ENCODE measurements around the gene BAG5. TPM values are rescaled to one million over a fixed set of nuclear protein-coding genes. Genes with fewer than 3 reads are reported as not detected.
A peak's percentile ranks its signal among the peaks of the same experiment; 100 is the strongest.

BAG5 gene, protein sequence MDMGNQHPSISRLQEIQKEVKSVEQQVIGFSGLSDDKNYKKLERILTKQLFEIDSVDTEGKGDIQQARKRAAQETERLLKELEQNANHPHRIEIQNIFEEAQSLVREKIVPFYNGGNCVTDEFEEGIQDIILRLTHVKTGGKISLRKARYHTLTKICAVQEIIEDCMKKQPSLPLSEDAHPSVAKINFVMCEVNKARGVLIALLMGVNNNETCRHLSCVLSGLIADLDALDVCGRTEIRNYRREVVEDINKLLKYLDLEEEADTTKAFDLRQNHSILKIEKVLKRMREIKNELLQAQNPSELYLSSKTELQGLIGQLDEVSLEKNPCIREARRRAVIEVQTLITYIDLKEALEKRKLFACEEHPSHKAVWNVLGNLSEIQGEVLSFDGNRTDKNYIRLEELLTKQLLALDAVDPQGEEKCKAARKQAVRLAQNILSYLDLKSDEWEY
- total RNA-seq (31.6 and 33.3 TPM in 2 replicates), polyA plus RNA-seq (7.4 and 12.7 TPM in 2 replicates), polyA minus RNA-seq (9.8 and 16.3 TPM in 2 replicates)
- 32.3 TPM for total RNA-seq (2013)

DNA sequence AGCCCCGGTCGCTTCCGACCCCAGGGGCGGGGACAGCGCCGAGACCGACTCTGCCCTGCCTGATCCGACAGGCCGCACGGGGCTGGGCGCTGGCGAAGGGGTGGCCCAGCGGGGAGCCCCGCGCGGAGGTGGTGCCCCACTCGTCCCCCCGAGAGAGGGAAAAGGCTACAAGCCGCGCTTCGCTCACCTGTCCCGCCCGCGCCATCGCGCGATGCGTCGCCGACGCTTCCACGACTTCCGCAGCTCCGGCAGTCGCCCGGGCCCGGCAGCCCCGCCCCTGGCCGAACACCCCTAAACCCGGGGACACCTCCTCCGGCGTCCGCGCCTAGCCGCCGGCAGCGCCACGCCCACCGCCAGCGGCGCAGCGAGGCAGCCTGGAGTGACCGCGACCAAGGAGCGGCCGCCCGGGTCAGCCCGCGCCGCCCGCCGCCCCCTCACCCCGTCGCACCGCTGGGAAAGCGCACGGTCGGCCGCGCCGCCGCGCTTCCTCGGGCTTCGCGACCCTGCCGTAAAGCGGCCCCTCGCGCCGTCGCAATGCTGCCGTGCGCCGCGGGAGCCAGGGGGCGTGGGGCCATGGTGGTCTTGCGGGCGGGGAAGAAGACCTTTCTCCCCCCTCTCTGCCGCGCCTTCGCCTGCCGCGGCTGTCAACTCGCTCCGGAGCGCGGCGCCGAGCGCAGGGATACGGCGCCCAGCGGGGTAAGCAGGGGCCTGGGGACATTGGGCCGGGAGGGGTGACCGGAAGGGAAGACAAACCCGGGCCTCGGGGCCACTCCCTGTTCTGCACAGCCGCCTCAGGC lies at the start of gene BAG5, which contains the start of gene COA8:
BAG5 (minus strand) TSS at position 229 of the 797 bp plus-strand sequence. CDS start 1,493 bp downstream, outside the sequence.
COA8 (plus strand) TSS at position 532 of the 797 bp plus-strand sequence; CDS start at position 574, 42 bp downstream.
- Histone ChIP-seq H3K27me3 (replicated peaks in 1 of 4; ENCODE audit: control extremely low read depth in 1 of 4, control insufficient read depth in 3 of 4, insufficient read depth in 4 of 4, low read length in 3 of 4) (no peaks in the 10 kb centered on the region), H2AFZ (ENCODE audit: insufficient read depth, low read depth, low read length, poor library complexity, severe bottlenecking) (peak within 1 kb of the TSS; percentile 96), H4K20me1 (ENCODE audit: control insufficient read depth, insufficient read depth, low read length, poor library complexity, severe bottlenecking) (peaks cover 62% of the 10 kb centered on the region), H3K4me1 (ENCODE audit: control insufficient read depth in 2 of 2, insufficient read depth in 2 of 2, low read length in 2 of 2) (peaks cover 27 to 30% of the 10 kb centered on the region in 2 donors), H3K36me3 (replicated peaks in 1 of 2; ENCODE audit: control extremely low read depth in 1 of 2, control insufficient read depth in 1 of 2, extremely low read depth in 1 of 2, insufficient read depth in 2 of 2, low read length in 1 of 2) (peaks cover 0 to 28% of the 10 kb centered on the region in 2 experiments), H3K27ac (ENCODE audit: low read length in 2 of 2) (peak within 1 kb of the TSS; percentile 68 to 92), H3K4me3 (ENCODE audit: control extremely low read depth in 1 of 5, extremely low read depth in 1 of 5, insufficient read depth in 1 of 5, low read depth in 2 of 5, low read length in 4 of 5) (peak within 1 kb of the TSS; percentile 65 to 94 (median 92)), H3K9ac (ENCODE audit: low read length) (peak within 1 kb of the TSS; percentile 93), H3K9me3 (ENCODE audit: control extremely low read depth in 1 of 3, control insufficient read depth in 2 of 3, insufficient read depth in 1 of 3, low read length in 2 of 3) (no peaks in the 10 kb centered on the region), H3K79me2 (ENCODE audit: control insufficient read depth, insufficient read depth, low read length) (peaks cover 91% of the 10 kb centered on the region), H3K4me2 (replicated peaks; ENCODE audit: low read depth, low read length, poor library complexity, severe bottlenecking) (peak within 1 kb of the TSS; percentile 96)
- peaks cover 53% of the 10 kb centered on the region for H3K4me1 Mint-ChIP-seq
- H3K9me3 Mint-ChIP-seq (ENCODE audit: insufficient read depth) = no peaks in the 10 kb centered on the region
- H3K4me3 Mint-ChIP-seq = peak within 1 kb of the TSS; percentile 89
- H3K27me3 Mint-ChIP-seq = no peaks in the 10 kb centered on the region
- ChIA-PET POLR2A (interaction anchor here (0.6 to 1.3 kb wide), 4 partner anchors 8 to 228 kb away, joined by 3 to 4 read pairs (median 4); no protein-coding TSS in a partner anchor), CTCF (interaction anchor here (1.0 to 1.8 kb wide), 4 partner anchors 35 to 117 kb away, joined by 3 to 6 read pairs (median 4); no protein-coding TSS in a partner anchor)
- intact Hi-C loops (cut with micrococcal nuclease) = loop anchor here (1.0 to 10.0 kb wide), 7 partner anchors 34 to 358 kb away; partner anchors contain the start of genes EIF5, KLC1, PPP1R13B and TRMT61A
- DNase-seq = peak; percentile 95
- peak within 1 kb of the TSS; percentile 91 for H3K27ac Mint-ChIP-seq
- under 1% methylated on average over 106 of the region's 109 CpGs for WGBS (ENCODE audit: insufficient coverage)
- TF ChIP-seq, protein P1, sequence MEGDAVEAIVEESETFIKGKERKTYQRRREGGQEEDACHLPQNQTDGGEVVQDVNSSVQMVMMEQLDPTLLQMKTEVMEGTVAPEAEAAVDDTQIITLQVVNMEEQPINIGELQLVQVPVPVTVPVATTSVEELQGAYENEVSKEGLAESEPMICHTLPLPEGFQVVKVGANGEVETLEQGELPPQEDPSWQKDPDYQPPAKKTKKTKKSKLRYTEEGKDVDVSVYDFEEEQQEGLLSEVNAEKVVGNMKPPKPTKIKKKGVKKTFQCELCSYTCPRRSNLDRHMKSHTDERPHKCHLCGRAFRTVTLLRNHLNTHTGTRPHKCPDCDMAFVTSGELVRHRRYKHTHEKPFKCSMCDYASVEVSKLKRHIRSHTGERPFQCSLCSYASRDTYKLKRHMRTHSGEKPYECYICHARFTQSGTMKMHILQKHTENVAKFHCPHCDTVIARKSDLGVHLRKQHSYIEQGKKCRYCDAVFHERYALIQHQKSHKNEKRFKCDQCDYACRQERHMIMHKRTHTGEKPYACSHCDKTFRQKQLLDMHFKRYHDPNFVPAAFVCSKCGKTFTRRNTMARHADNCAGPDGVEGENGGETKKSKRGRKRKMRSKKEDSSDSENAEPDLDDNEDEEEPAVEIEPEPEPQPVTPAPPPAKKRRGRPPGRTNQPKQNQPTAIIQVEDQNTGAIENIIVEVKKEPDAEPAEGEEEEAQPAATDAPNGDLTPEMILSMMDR (IDR thresholded peaks at IDR 0.05) = no peak
- TF ChIP-seq EZH2 (IDR thresholded peaks at IDR 0.05; ENCODE audit: borderline replicate concordance, insufficient read depth, low read depth, low read length, poor library complexity, severe bottlenecking) = no peak
- peak; percentile 80 for ATAC-seq (ENCODE audit: low read depth)

Measured in B cell (primary cell).